Activated naive CD4-positive, alpha-beta T cell treated with anti-CD3 and anti-CD28 coated beads, Interleukin-2, amount 50 U/mL, for 24 hours (primary cell): Measurements from ENCODE around the gene DPH1.

Experiments used
- H3K27ac Mint-ChIP-seq: one replicate; pipeline ENCODE4 v1.8.0; 2021; ENCODE audit warnings: mild to moderate bottlenecking, mixed read lengths
- H3K27me3 Mint-ChIP-seq: one replicate; pipeline ENCODE4 v1.8.0; 2021; ENCODE audit warnings: mixed read lengths
- H3K36me3 Mint-ChIP-seq: one replicate; pipeline ENCODE4 v1.8.0; 2021; ENCODE audit warnings: mixed read lengths
- H3K4me1 Mint-ChIP-seq: one replicate; pipeline ENCODE4 v1.8.0; 2021; ENCODE audit warnings: mixed read lengths
- H3K4me3 Mint-ChIP-seq: one replicate; pipeline ENCODE4 v1.8.0; 2021; ENCODE audit warnings: mild to moderate bottlenecking, mixed read lengths
- H3K9me3 Mint-ChIP-seq: one replicate; pipeline ENCODE4 v1.8.0; 2021; ENCODE audit warnings: mixed read lengths

DPH1 gene

DNA sequence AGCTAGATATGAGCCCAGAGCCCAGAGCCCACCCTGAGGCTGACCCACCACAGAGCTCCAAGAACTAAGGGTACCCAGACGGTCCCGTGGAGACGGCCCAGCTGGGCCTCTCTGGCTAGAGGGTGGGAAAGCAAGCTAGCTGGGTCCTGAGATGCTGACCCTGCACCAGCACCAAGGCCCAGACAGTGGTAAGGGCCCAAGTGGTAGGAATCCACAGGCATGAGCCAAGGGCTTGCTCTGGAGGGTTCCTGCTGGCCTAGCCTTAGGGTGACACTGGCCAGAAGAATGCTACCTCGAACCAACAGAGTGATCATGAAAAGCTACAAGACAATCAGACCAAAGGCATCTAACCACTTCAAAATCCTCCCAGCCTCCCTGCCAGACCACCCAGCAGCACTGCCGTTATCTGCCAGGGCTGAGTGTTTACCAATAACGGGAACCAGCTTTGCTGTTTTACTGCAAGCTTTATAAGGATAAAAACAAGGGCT lies 38.1 kb downstream of the DPH1 start:
- H3K9me3 Mint-ChIP-seq: no peaks in the 10 kb centered on the region
- H3K4me1 Mint-ChIP-seq: peaks cover 8% of the 10 kb centered on the region
- H3K27ac Mint-ChIP-seq: no peak overlapping the region
- H3K27me3 Mint-ChIP-seq: peaks cover 2% of the 10 kb centered on the region
- H3K4me3 Mint-ChIP-seq: no peak overlapping the region
- peaks cover 44% of the 10 kb centered on the region for H3K36me3 Mint-ChIP-seq

DNA sequence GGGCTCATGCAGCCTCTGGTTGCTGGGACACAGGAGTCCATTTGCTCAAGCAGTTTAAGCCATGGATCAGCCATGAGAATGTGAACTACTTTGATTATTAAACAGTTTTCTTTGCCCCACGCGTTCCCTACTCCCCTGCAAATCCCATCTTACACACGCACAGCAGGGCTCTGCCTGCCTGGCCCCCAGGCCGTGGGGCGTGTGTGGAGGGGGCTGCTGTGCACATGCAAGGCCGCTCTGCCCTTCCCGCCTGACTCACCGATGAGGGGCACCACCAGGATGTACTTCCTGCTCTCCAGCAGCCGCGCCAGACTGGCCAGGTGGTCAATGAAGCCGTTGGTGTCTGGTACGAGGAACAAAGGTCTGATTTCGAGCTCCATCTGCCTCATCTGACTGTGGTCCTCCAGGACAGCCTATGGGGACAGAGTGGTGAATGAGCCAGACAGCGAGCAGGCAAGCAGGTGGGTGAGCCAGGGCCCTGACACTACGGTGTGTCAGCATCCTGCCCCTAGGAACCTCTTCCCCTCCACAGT lies 38.6 kb downstream of the DPH1 start:
- no peak overlapping the region for H3K4me3 Mint-ChIP-seq
- H3K27ac Mint-ChIP-seq: no peak overlapping the region
- H3K27me3 Mint-ChIP-seq: peaks cover 2% of the 10 kb centered on the region

DNA sequence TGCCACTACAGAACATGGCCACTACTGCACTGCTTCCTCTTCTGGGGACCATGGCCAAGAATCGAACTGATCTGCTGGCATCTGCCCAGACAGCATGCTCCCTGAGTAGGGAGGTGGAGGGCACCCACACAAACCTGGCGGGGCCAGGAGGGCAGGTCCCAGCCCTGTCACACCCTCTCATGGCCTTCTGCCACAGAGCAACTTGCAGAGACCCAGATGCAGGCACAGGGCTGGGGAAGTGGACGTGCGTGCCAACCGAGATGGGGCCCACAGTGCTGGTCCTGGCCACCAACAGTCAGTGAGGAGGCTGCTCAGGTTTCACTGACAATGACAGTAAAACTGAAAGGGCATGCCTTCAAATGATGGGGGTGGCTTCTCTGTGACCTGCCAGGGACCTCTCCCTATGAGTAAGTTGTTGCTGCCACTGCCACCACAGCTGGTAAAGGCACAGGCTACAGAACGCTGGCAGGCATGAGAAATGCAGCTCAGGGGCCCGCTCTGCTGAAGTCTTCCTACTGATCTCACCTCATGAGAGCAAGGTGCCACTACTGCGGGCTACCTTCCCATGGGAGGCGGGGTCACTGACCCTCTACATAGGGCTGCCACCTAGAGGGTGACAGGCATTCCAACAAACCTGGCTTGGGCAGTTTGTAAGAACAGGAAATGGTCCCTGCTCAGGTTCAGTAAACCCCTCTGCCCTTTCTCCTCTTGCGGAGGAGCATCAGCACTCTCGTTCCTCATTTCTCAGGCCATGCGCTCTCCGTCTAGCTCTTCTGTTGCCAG lies 40.5 kb downstream of the DPH1 start:
- Mint-ChIP-seq H3K27me3 (no peaks in the 10 kb centered on the region), H3K36me3 (peaks cover 34% of the 10 kb centered on the region), H3K9me3 (no peaks in the 10 kb centered on the region), H3K27ac (peak overlapping the region; percentile 81), H3K4me1 (peaks cover 8% of the 10 kb centered on the region), H3K4me3 (no peak overlapping the region)

More for the DNA sequence above, 38.6 kb downstream of the DPH1 start:
- peaks cover 8% of the 10 kb centered on the region for H3K4me1 Mint-ChIP-seq
- peaks cover 44% of the 10 kb centered on the region for H3K36me3 Mint-ChIP-seq
- H3K9me3 Mint-ChIP-seq: no peaks in the 10 kb centered on the region

DNA sequence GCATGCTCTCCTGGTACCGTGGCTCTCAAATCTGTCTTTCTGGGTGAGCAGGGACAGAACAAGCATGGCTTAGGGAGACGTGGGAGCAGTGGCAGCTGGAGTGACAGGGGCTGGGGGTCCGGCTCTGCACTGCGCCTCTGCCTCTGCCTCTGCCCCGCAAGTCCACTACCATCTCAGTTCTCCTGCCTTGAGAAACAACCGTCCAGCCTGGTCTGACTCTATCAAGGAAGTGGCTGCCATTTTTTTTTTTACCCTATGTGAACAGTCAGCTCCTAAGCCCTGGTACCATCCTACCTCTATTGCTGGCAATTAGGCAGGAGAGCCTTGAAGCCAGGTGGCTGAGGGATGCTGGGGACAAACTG lies 41.1 kb downstream of the DPH1 start:
- H3K9me3 Mint-ChIP-seq: no peaks in the 10 kb centered on the region
- no peaks in the 10 kb centered on the region for H3K27me3 Mint-ChIP-seq
- H3K4me3 Mint-ChIP-seq: no peak overlapping the region
- H3K36me3 Mint-ChIP-seq: peaks cover 31% of the 10 kb centered on the region
- peak overlapping the region; percentile 81 for H3K27ac Mint-ChIP-seq
- peaks cover 8% of the 10 kb centered on the region for H3K4me1 Mint-ChIP-seq

DNA sequence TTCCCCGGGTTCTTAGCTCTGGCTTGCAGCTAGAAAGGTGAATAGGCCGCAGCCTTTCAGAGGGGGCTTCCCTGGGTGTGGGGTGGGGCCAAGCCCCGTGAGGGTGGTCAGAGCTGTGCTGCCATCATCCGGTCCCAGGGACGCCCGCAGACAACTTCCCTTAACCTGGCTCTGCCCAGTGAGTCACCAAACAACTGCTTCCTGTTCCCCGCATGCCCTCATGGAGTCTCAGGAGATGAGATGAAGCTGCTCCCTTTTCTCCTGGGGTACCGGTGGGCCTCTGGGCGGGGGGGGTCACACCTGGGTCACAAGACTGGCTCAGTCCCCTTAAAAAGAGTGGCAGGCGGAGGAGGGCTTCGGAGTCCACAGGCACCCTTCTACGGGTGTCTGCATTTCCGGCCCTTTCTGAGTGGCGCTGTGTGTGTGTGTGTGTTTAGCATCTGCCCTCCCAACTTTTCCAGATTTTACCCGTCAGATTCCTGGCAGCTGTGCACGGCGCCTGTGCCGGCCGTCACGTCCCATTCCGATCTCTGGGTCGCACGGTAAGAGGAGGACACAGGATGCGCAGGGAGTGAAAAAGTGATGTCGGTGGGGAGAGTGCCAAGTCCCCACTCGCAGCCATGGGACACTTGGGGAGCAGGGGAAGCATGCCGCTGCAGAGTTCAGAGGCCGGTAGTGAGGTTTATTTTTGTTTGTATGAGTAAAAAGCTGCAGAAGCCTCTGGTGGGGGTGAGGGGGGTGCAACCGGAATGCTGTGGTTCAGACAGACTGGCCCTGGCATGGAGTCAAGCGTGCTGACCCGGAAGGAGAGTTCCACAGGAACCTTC lies 41.7 kb downstream of the DPH1 start:
- no peaks in the 10 kb centered on the region for H3K9me3 Mint-ChIP-seq
- no peak overlapping the region for H3K27ac Mint-ChIP-seq
- peaks cover 8% of the 10 kb centered on the region for H3K4me1 Mint-ChIP-seq
- no peak overlapping the region for H3K4me3 Mint-ChIP-seq
- no peaks in the 10 kb centered on the region for H3K27me3 Mint-ChIP-seq
- peaks cover 31% of the 10 kb centered on the region for H3K36me3 Mint-ChIP-seq

DNA sequence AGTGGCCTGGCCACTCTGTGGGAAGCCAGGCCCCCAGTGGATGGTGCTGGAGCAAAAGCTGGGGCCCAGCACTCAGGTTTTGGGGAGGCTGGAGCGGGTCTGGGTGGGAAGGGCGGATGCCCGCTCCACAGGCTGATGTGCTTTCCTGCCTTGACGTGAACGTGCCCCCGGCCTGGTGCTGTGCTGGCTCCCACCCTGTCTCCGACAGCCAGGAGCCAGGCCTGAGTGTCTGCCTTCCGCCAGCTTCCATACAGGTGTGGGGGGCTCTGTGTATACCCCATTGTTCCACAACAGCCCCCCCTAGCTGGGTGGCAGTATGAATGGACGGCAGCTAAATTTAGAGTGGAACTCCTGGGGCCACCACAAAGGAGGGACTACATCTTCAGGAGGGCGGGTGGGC lies 45.0 kb downstream of the DPH1 start:
- Mint-ChIP-seq H3K4me1 (peaks cover 7% of the 10 kb centered on the region), H3K27ac (no peak overlapping the region), H3K4me3 (no peak overlapping the region), H3K27me3 (no peaks in the 10 kb centered on the region), H3K9me3 (no peaks in the 10 kb centered on the region), H3K36me3 (peaks cover 39% of the 10 kb centered on the region)

DNA sequence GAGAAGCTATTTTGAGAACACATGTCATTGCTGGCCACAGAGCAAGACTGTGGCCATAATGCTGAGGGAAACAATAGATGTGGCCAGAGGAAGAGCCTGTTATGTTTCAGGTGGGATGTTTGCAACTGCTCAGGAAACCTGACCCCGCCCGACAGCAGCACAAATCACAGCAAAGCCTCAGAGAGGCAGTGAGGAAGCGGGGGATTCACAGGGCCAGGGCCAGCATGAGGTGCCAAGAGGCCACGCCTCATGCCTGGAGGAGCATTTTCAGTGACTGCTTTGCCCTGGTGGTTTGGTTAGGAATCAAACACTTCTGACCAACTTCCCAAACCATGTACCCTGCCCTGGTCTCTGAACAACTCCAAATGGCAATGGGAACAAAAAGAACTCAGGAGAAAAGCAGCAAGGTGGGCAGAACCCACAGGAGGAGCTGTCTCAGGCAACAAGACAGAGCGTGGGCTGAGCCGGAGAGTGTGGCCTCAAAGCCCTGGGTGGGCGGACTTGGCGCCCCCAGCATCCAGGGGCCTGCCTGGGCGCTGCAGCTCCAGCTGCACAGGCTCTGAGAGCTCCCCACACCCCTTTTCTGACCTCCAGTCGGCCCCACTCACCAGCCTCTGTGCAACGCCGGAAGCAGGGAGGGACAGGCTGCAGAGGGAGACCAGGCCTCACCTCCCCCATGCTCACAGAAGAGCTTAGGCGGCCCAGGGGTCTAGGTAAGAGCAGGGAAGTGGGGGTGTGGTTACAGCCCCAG lies 45.6 kb downstream of the DPH1 start:
- H3K4me1 Mint-ChIP-seq: peaks cover 3% of the 10 kb centered on the region
- H3K27ac Mint-ChIP-seq: peak overlapping the region; percentile 74

DNA sequence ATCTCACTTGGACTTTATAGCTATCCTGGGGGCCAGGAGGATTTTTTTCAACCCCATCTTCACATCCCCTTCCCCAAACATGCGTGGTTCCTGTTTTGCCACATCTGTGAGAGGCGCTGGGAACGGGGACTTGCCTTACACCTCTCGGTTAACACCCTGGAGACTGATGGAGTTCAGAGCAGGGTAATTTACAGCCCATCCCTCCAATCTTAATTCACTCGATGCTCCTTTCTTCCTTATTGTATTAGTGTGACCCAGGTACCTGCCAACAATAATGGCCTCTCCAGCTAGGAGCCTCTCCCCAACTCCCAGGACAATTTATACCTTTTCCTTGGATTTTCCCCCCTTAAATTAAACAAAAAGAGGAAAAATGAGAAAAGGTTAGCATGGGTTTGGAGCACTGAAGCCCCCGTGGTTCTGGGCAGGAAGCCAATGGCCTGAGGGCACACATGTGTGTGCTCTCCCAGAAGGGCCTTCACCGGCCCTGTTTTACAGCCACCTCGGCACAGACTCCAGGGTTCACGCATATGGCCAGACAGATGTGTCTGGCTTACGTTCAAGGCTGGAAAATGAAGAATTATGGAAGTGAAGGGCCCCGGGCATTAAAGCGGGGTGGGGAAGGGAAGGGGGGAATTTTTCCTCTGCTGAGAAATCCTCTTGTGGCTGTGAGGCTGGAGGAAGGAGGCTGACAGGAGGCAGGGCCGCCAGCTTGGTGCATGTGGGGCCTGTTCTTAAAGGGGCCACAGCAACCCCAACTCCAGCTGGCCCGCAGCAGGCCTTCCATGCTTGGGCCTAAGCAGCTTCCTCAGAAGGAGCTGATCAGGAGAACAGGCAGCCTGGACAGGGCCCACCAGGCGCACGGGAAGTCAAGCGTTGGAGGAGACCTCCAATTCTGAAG lies 46.4 kb downstream of the DPH1 start:
- Mint-ChIP-seq H3K4me3 (no peak overlapping the region), H3K36me3 (peaks cover 30% of the 10 kb centered on the region)

More for the DNA sequence above, 45.6 kb downstream of the DPH1 start:
- Mint-ChIP-seq H3K9me3 (no peaks in the 10 kb centered on the region), H3K27me3 (no peaks in the 10 kb centered on the region), H3K36me3 (peaks cover 36% of the 10 kb centered on the region), H3K4me3 (no peak overlapping the region)

DNA sequence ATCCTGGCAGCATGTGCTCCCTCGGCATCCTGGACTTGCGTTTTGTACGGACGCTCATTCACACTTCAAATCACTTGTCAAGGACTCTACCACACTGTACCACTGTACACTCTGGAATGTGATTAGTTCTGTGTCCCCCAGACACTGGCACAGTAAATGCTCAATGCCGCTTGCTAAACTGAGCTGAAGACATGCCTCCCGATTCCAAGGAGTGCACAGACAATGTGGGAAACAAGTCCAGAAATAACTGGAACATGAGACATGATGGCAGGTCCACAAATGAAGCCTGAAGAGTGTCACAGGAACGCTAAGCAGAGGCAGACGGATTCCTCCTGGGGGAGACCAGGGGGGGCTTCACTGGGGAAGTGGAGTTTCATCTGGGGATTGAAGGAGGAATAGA lies 47.1 kb downstream of the DPH1 start:
- no peak overlapping the region for H3K27ac Mint-ChIP-seq
- H3K4me1 Mint-ChIP-seq: no peaks in the 10 kb centered on the region
- H3K27me3 Mint-ChIP-seq: no peaks in the 10 kb centered on the region
- H3K36me3 Mint-ChIP-seq: peaks cover 34% of the 10 kb centered on the region
- H3K9me3 Mint-ChIP-seq: no peaks in the 10 kb centered on the region
- no peak overlapping the region for H3K4me3 Mint-ChIP-seq

More for the DNA sequence above, 46.4 kb downstream of the DPH1 start:
- Mint-ChIP-seq H3K4me1 (no peaks in the 10 kb centered on the region), H3K27ac (no peak overlapping the region), H3K27me3 (no peaks in the 10 kb centered on the region), H3K9me3 (no peaks in the 10 kb centered on the region)

DNA sequence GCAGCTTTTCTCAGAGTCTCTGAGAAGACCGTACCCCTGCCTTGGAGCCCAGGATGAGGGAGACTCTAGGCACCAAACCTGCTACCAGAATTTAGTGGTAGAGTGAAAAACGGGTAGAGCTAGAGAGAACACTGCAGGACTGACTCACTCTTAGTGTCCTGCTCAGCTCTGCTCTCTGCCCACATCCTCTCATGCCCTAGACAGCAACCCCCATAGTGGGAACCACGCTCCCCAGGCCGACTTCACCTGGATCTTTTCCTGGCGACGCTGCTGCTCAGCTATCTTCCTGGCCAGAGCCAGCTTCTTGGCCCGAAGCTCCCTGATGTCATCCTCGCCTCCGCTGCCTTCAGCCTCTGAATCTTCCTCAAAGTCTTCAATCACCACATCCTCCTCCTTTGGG lies 51.6 kb downstream of the DPH1 start:
- Mint-ChIP-seq H3K36me3 (peaks cover 29% of the 10 kb centered on the region), H3K9me3 (no peaks in the 10 kb centered on the region), H3K4me1 (peaks cover 9% of the 10 kb centered on the region), H3K27me3 (no peaks in the 10 kb centered on the region), H3K27ac (no peak overlapping the region), H3K4me3 (no peak overlapping the region)

DNA sequence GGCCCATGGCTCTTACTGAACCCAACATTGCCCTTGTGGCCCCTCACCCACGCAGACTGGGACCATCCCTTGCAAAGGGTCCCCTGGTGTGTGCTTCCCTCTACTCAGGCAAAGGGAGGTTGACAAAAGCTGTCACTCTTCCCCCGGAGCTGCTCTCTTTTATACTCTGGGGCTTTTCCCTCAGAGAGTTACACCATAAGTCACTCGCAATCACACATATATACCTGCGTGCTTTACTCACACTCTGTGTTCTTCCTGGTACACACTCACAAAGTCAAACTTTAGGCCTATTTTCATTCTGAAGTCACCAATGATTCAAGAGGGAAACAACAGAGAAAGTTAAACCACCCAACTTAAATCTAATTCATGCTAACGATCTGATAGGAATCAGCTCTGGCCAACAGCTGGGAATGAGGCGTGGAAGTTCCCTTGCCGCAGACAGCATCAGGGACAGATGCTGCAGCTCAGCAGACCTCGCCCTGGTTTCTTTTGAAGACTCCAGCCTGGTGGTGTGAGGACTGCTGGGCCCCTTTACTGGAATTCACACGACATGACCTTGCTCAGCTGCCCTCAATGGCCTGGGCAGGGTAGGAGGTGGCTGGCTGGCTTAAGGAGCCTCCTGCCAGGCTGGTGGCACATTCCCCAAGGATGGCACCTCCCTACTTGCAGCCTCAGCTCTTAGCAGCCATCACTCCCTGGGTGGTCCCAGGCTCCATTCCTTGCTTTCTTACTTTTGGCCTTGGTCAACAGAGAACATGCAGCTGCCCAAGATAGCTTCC lies 52.2 kb downstream of the DPH1 start:
- Mint-ChIP-seq H3K9me3 (no peaks in the 10 kb centered on the region), H3K27me3 (no peaks in the 10 kb centered on the region), H3K27ac (no peak overlapping the region), H3K4me3 (no peak overlapping the region), H3K36me3 (peaks cover 27% of the 10 kb centered on the region), H3K4me1 (peaks cover 16% of the 10 kb centered on the region)

DNA sequence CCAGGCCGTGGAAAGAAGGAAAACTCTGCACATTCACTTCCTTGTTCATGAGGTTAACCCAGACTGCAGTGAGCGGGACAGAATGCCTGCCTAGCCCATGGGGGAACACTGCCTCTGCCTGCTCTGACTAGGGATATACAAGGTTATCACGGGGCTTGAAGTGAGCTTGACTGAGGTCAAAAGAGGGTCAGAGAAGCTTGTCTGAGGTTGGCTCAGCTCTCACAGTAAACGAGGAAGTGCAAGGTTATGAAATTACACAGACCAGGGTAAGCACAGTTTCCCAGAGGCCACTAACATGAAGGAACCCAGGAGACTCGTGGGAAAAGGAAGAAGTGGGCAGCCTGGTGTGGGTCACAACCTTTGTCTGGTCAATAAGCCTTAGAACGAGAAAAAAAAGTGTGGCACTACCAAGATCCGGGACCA lies 53.7 kb downstream of the DPH1 start:
- Mint-ChIP-seq H3K36me3 (peaks cover 18% of the 10 kb centered on the region), H3K9me3 (no peaks in the 10 kb centered on the region), H3K27me3 (no peaks in the 10 kb centered on the region), H3K4me3 (no peak overlapping the region), H3K4me1 (peaks cover 29% of the 10 kb centered on the region), H3K27ac (no peak overlapping the region)

DNA sequence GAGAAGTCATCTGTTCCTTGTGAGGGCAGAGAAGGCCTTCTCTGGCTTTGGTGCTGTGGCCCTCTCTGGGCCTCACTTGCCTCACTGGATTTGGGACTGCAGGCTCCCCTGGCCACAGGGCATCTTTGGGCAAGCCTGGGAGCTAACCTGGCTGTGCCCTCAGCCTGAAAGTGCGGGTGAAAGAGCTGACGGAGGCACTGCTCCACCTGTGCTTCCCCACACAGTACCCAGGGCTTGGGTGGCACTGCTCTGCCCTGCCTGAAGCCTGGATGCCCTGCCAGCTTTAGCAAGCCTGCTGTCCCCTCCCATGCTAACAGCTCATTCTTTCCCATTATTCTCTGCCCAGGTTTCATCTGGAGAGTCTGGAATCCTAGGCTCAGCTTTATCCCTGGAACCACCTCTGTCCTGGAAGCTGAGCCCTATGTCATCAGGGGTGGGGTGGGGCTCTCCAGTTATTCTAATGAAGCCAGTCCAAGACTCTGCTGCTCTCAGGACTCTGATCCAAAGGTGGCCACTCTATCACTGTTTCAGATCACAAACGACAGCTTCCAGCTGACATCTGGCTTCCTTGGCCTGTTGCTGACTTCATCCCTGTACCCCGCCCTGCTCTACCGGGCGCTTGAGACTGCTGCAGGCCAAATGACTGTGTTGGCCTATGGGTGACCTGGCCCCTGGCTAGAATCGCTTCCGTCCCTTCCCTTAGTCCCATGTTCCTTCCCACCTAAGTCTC lies 54.2 kb downstream of the DPH1 start:
- Mint-ChIP-seq H3K27ac (no peak overlapping the region), H3K36me3 (peaks cover 15% of the 10 kb centered on the region), H3K27me3 (no peaks in the 10 kb centered on the region), H3K4me1 (peaks cover 35% of the 10 kb centered on the region), H3K9me3 (no peaks in the 10 kb centered on the region), H3K4me3 (no peak overlapping the region)
